GM12875 (cell line): ENCODE data around the gene CDC25A.

Experiments used
- H3K4me3 ChIP-seq: one replicate; pipeline ENCODE4 v1.5.1; 2011; ENCODE audit warnings: low read depth, low read length, control low read depth
- CTCF ChIP-seq: IDR thresholded peaks from 2 replicates; pipeline ENCODE4 v1.5.1; 2011; ENCODE audit warnings: low read depth, mild to moderate bottlenecking, control low read depth, inconsistent platforms, low read length, moderate library complexity, borderline replicate concordance; ENCODE audit not compliant: insufficient read depth

CDC25A gene

GRCh38 chr3:48222616-48223513 is 34.6 kb upstream of the CDC25A start, which contains the start of gene CAMP:
CAMP (plus strand) TSS chr3:48223495; CDS start chr3:48223512, 17 bp downstream.
- no peak within 1 kb of the TSS for H3K4me3 ChIP-seq

DNA sequence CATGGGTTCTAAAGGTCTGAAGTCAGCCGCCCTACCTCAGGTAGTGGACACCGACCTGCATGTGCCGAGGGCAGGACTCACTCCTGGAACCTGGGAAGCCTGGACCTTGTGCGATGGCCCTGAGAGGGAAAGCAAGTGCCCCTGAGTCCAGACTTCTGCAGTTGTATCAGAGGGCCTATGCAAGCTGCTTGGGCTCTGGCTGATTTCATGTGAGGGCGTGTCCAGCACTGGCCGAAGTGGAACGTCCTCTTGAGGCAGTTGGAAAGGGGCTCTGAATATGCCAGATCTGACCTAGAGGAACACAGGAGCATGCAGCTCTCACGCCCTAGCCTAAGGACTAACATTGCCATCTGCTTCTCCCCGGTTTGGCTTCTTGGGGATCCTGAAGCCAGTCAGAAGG is 32.5 kb upstream of the CDC25A start:
- no peak overlapping the region for H3K4me3 ChIP-seq
- TF ChIP-seq CTCF: no peak

More at GRCh38 chr3:48222616-48223513, 34.6 kb upstream of the CDC25A start, which contains the start of gene CAMP:
- TF ChIP-seq CTCF: no peak

DNA sequence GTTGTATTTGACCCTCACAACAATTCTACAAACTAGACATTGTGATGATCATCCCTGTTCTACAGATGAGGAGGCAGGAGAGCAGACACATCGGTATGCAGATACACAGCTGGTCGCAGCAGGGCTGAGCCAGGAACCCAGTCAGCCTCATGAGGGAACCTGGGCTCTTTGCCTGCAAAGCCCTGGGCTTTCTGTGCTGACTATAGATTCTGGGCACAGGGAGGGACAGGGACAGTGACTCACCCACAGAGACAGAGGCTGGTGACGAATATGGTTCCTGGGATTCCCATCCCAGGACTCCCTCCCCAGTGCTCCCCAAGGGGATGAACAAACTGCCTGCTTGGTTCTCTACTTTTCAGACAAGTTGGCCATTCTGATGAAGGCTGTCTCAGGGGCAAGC is 31.3 kb upstream of the CDC25A start:
- TF ChIP-seq CTCF: no peak
- no peak overlapping the region for H3K4me3 ChIP-seq

GRCh38 chr3:48218537-48218936 is 30.3 kb upstream of the CDC25A start:
- TF ChIP-seq CTCF: no peak
- H3K4me3 ChIP-seq: no peak overlapping the region

DNA sequence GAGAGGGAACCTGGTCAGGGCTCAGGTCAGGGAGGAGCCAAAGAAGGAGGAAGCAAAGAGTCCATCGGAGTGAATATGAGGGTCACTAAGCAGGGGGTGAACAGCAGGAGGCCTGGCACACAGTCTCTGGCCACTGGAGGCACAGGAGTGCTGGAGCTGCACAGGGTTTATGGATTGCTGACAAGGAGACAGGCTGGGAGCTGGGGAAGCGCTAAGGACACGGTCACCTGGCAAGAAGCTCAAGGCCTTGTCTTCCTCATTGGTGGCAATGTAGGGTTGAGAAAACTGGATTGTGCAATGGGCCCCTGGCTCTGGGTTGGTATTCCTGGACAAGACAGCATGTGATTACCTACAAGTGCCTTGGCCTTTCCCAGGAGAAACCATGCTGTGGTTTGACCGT is 29.2 kb upstream of the CDC25A start:
- H3K4me3 ChIP-seq: no peak overlapping the region
- TF ChIP-seq CTCF: no peak

- no peak overlapping the region for H3K4me3 ChIP-seq
- TF ChIP-seq CTCF: no peak
These were observed 27.7 kb upstream of the CDC25A start for GRCh38 chr3:48215876-48216275.

- H3K4me3 ChIP-seq: no peak overlapping the region
- no peak for TF ChIP-seq CTCF
These were observed 27.2 kb upstream of the CDC25A start for GRCh38 chr3:48215466-48215865.
